ENCODE results near the gene PGP. TPM values are rescaled to one million over a fixed set of nuclear protein-coding genes. Genes with fewer than 3 reads are reported as not detected.

PGP gene
- total RNA-seq, 1 donor from 2014 or later, result 31.5 TPM

- no peak for TF ChIP-seq CTCF (IDR thresholded peaks at IDR 0.05; ENCODE audit: unreplicated experiment)
- Mint-ChIP-seq H3K9me3 (ENCODE audit: unreplicated experiment) (no peaks in the 10 kb centered on the region), H3K27me3 (ENCODE audit: unreplicated experiment) (no peaks in the 10 kb centered on the region), H3K36me3 (ENCODE audit: low read depth, unreplicated experiment) (peaks cover 7% of the 10 kb centered on the region), H3K4me3 (ENCODE audit: unreplicated experiment) (no peak overlapping the region), H3K27ac (ENCODE audit: unreplicated experiment) (no peak overlapping the region), H3K4me1 (ENCODE audit: unreplicated experiment) (peaks cover 17% of the 10 kb centered on the region)
- no peak for DNase-seq (ENCODE audit: low spot score)
These were observed 47.5 kb downstream of the PGP start for GRCh38 chr16:2167068-2167638.

DNA sequence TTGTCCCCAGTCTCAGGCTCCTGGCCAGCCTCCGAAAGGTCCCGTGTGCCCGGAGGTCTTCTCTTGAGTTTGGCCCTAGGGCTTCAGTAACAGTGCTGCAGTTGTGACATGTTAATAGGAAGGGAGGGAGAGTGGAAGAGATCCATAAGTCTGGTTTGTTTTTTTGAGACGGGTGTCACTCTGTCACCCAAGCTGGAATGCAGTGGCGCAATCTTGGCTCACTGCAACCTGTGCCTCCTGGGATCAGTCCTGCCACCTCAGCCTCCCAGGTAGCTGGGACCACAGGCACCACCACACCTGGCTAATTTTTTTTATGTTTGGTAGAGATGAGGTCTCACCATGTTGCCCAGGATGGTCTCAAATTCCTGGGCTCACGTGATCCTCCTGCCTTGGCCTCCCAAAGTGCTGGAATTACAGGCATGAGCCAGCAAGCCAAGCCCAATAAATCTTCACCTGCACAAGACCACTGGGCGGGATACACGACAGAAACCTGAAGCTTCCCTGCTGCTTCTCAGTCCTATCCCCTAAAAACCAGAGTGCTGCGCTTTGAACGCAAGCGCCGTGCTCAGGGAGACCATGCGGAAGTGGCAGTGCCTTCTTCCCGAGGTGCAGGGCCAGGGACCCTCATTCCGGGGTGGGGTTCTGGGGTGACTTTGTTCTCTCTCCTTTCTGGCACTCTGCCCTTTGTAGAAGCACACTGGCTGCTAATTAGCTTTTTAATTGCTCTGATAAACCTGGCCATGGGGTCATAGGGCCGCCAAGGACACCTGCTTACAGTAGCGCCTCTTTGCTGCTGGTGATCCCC, 48.2 kb downstream of the PGP start:
- peaks cover 13% of the 10 kb centered on the region for H3K4me1 Mint-ChIP-seq (ENCODE audit: unreplicated experiment)
- no peaks in the 10 kb centered on the region for H3K9me3 Mint-ChIP-seq (ENCODE audit: unreplicated experiment)
- peak overlapping the region; percentile 65 for H3K4me3 Mint-ChIP-seq (ENCODE audit: unreplicated experiment)
- TF ChIP-seq CTCF (IDR thresholded peaks at IDR 0.05; ENCODE audit: unreplicated experiment), result no peak
- no peaks in the 10 kb centered on the region for H3K27me3 Mint-ChIP-seq (ENCODE audit: unreplicated experiment)
- peaks cover 7% of the 10 kb centered on the region for H3K36me3 Mint-ChIP-seq (ENCODE audit: low read depth, unreplicated experiment)
- peak overlapping the region; percentile 67 for H3K27ac Mint-ChIP-seq (ENCODE audit: unreplicated experiment)
- DNase-seq (ENCODE audit: low spot score), result no peak

DNA sequence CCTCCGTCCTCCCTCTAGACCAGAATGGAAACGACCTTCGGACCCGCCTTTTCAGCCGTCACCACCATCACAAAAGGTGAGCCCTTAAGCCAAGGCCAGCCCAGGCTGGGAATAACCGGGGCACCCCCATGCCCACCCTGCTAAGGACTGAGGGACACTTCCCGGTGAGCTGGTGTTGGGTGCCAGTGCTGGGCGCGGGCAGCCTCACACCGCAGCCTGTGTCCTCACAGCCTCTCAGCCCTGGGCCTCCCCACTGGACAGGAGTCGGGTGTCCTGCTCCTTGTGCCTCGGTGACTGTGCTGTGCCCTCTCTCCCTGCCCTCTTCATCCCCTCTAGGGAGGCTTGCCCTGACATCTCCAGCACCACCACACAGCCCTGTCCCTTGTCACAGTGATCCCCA, 48.8 kb downstream of the PGP start:
- no peak for TF ChIP-seq CTCF (IDR thresholded peaks at IDR 0.05; ENCODE audit: unreplicated experiment)
- no peak for DNase-seq (ENCODE audit: low spot score)
- Mint-ChIP-seq H3K4me3 (ENCODE audit: unreplicated experiment) (peak overlapping the region; percentile 65), H3K9me3 (ENCODE audit: unreplicated experiment) (no peaks in the 10 kb centered on the region), H3K27ac (ENCODE audit: unreplicated experiment) (peak overlapping the region; percentile 67), H3K4me1 (ENCODE audit: unreplicated experiment) (peaks cover 13% of the 10 kb centered on the region), H3K27me3 (ENCODE audit: unreplicated experiment) (no peaks in the 10 kb centered on the region), H3K36me3 (ENCODE audit: low read depth, unreplicated experiment) (peaks cover 7% of the 10 kb centered on the region)

DNA sequence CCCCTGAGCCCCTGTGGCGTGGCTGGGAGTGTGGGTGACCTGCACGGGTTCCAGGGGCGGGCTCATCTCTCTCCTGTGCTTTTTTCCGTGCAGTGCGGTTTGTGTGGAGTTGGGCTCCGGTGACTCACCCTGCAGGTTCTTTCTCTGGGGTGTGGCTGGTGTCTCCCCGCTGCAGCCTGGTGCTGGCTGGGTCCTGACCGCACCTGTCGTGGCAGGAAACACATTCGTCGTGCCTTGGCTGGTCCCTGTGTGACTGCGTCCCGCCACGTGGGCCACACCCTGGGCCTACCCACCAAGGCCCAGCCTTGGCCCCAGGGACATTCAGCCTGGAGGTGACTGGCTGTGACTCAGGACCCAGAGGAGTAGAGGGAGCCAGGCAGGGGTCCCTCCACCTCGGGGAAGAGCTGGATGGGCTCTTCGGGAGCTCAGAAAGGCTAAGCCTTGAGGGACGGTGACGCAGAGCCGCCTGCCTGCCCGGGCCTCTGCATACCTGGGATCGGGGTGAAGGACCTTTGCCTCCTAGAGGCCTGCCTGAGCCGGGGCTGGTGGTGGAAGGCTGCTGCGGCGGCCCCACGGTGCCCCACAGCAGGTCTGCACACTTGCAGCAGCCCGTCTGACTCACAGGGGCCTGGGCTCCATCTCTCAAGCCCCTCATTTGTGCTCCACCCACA, 51.3 kb downstream of the PGP start:
- Mint-ChIP-seq H3K9me3 (ENCODE audit: unreplicated experiment) (no peaks in the 10 kb centered on the region), H3K36me3 (ENCODE audit: low read depth, unreplicated experiment) (peaks cover 7% of the 10 kb centered on the region), H3K27me3 (ENCODE audit: unreplicated experiment) (no peaks in the 10 kb centered on the region), H3K27ac (ENCODE audit: unreplicated experiment) (no peak overlapping the region), H3K4me3 (ENCODE audit: unreplicated experiment) (no peak overlapping the region), H3K4me1 (ENCODE audit: unreplicated experiment) (peaks cover 12% of the 10 kb centered on the region)
- no peak for TF ChIP-seq CTCF (IDR thresholded peaks at IDR 0.05; ENCODE audit: unreplicated experiment)
- DNase-seq (ENCODE audit: low spot score), result no peak

All from endothelial cell (in vitro differentiated cells).